Prostate gland (tissue), 2 donors: ENCODE measurements around the gene NAPB.

ENCODE experiments used
- CTCF ChIP-seq, 4 experiments: fragments of 200-600 bp in 2 of 4; fragments of 450-650 bp in 2 of 4; sonication (generic) in 2 of 4; IDR thresholded peaks; 1 replicate in 3 of 4; 2 replicates in 1 of 4; pipeline ENCODE4 v1.5.1; 2016 to 2019; ENCODE audit warnings: antibody characterized with exemption in 4 of 4, mild to moderate bottlenecking in 2 of 4, moderate library complexity in 2 of 4
- POLR2AphosphoS5 ChIP-seq: sonication (generic); formaldehyde crosslinking; IDR thresholded peaks from one replicate; pipeline ENCODE4 v1.6.1; 2017; ENCODE audit warnings: antibody characterized with exemption

- TF ChIP-seq POLR2AphosphoS5, result no peak
- TF ChIP-seq CTCF (IDR thresholded peaks at IDR 0.05), result no peak
Measured at GRCh38 chr20:23459461-23460150, 38.3 kb upstream of the NAPB start.
